Activated CD4-positive, alpha-beta T cell treated with anti-CD3 and anti-CD28 coated beads, Interleukin-2, Interleukin-4, amounts not matched to agents 100 ng/mL and 50 ng/mL, durations not matched to agents 16 hours and 8 hours (primary cell): ENCODE data around the gene ADCY1.
"Not testable (repeated sequence)": the region's sequence is repeated elsewhere in the genome, so short reads cannot be mapped to it uniquely, and the experiment has no call there.

Experiments used
- DNase-seq: peaks from one replicate; pipeline ENCODE4 v3.0.0-alpha.2; 2020; ENCODE audit warnings: low spot score

The ADCY1 gene

GRCh38 chr7:45712872-45713668 lies 138.9 kb downstream of the ADCY1 start:
- DNase-seq, result no peak

GRCh38 chr7:45713669-45714520 lies 139.7 kb downstream of the ADCY1 start:
- no peak for DNase-seq

- no peak for DNase-seq
These were observed 140.3 kb downstream of the ADCY1 start for GRCh38 chr7:45714521-45714820.

GRCh38 chr7:45715471-45716352 lies 141.5 kb downstream of the ADCY1 start:
- DNase-seq, result no peak

GRCh38 chr7:45716380-45717203 lies 142.4 kb downstream of the ADCY1 start:
- no peak for DNase-seq

- no peak for DNase-seq
These were observed 143.5 kb downstream of the ADCY1 start for GRCh38 chr7:45717537-45718235.

GRCh38 chr7:45718464-45719330 lies 144.5 kb downstream of the ADCY1 start:
- DNase-seq, result no peak

GRCh38 chr7:45720989-45721388 lies 146.8 kb downstream of the ADCY1 start:
- no peak for DNase-seq

- no peak for DNase-seq
These were observed 147.8 kb downstream of the ADCY1 start for GRCh38 chr7:45721686-45722598.

GRCh38 chr7:45725231-45725630 lies 151.1 kb downstream of the ADCY1 start:
- DNase-seq, result not testable (repeated sequence)

- no peak for DNase-seq
These were observed 152.7 kb downstream of the ADCY1 start for GRCh38 chr7:45726883-45727282.

- DNase-seq, result not testable (repeated sequence)
These were observed 157.7 kb downstream of the ADCY1 start for GRCh38 chr7:45731692-45732443.

- DNase-seq, result not testable (repeated sequence)
These were observed 164.8 kb downstream of the ADCY1 start for GRCh38 chr7:45738920-45739319.

GRCh38 chr7:45740573-45740972 lies 166.4 kb downstream of the ADCY1 start:
- not testable (repeated sequence) for DNase-seq

GRCh38 chr7:45748976-45749375 lies 174.8 kb downstream of the ADCY1 start:
- not testable (repeated sequence) for DNase-seq

- not testable (repeated sequence) for DNase-seq
These were observed 177.2 kb downstream of the ADCY1 start for GRCh38 chr7:45751352-45751751.

- DNase-seq, result not testable (repeated sequence)
These were observed 182.2 kb downstream of the ADCY1 start for GRCh38 chr7:45756333-45756732.

- not testable (repeated sequence) for DNase-seq
These were observed 182.6 kb downstream of the ADCY1 start for GRCh38 chr7:45756757-45757156.
